Smooth muscle cell (in vitro differentiated cells): Measurements from ENCODE around the gene FSTL4. TPM values are rescaled to one million over a fixed set of nuclear protein-coding genes. Genes with fewer than 3 reads are reported as not detected.

Experiments
- DNase-seq: peaks from one replicate; lab custom pipeline; 2025; ENCODE audit not compliant: unreplicated experiment; lab: John Stamatoyannopoulos, UW
- H2AFZ ChIP-seq: fragments of 200-600 bp; sonication (generic); 2 replicates; pipeline ENCODE4 v1.6.0; 2016; ENCODE audit warnings: antibody characterized with exemption, low read depth, mild to moderate bottlenecking
- H3F3A ChIP-seq: fragments of 200-600 bp; sonication (generic); 2 replicates; pipeline ENCODE4 v1.6.0; 2017; ENCODE audit warnings: antibody characterized with exemption, low read depth
- H3K27ac ChIP-seq: fragments of 200-600 bp; sonication (generic); 2 replicates; pipeline ENCODE4 v1.5.1; 2016; ENCODE audit warnings: low read depth, mild to moderate bottlenecking
- H3K27me3 ChIP-seq: fragments of 200-600 bp; sonication (generic); 2 replicates; pipeline ENCODE4 v1.6.1; 2016; ENCODE audit warnings: low read depth, mild to moderate bottlenecking
- H3K36me3 ChIP-seq: fragments of 200-600 bp; sonication (generic); 2 replicates; pipeline ENCODE4 v1.5.1; 2016; ENCODE audit warnings: low read depth
- H3K4me1 ChIP-seq: fragments of 200-600 bp; sonication (generic); 2 replicates; pipeline ENCODE4 v1.5.1; 2016; ENCODE audit warnings: low read depth
- H3K4me2 ChIP-seq: fragments of 200-600 bp; sonication (generic); 2 replicates; pipeline ENCODE4 v1.6.0; 2016; ENCODE audit warnings: mild to moderate bottlenecking
- H3K4me3 ChIP-seq: fragments of 200-600 bp; sonication (generic); 2 replicates; pipeline ENCODE4 v1.5.1; 2016; ENCODE audit warnings: mild to moderate bottlenecking
- H3K79me2 ChIP-seq: fragments of 200-600 bp; sonication (generic); 2 replicates; pipeline ENCODE4 v1.6.0; 2016; ENCODE audit warnings: low read depth, mild to moderate bottlenecking
- H3K9ac ChIP-seq: fragments of 200-600 bp; sonication (generic); 2 replicates; pipeline ENCODE4 v1.6.0; 2016; ENCODE audit warnings: low read depth
- H3K9me3 ChIP-seq: fragments of 200-600 bp; sonication (generic); replicated peaks from 2 replicates; pipeline ENCODE4 v1.5.1; 2016; ENCODE audit warnings: low read depth
- H4K20me1 ChIP-seq: fragments of 200-600 bp; sonication (generic); 2 replicates; pipeline ENCODE4 v1.6.0; 2016; ENCODE audit warnings: low read depth
- WGBS: methylation state at CpG from one replicate; pipeline ENCODE4 v1.1.7; 2016; ENCODE audit warnings: low lambda C conversion rate; 5-methylcytosine and 5-hydroxymethylcytosine counted together
- polyA plus RNA-seq: library from polyadenylated mRNA; unstranded; fragments of >200 nt; fragmentation: Nextera tagmentation; extraction: Ambion mirVana; gene quantifications from 2 replicates; pipeline ENCODE4 v1.2.1, GENCODE V29; 2016
- total RNA-seq: library from RNA; depleted of rRNA; stranded (reverse); fragments of >200 nt; gene quantifications from 2 replicates; pipeline ENCODE4 v1.2.3, GENCODE V29; 2014
- TF ChIP-seq, protein P1 (sequence below): fragments of 200-600 bp; sonication (generic); IDR thresholded peaks from 2 replicates; pipeline ENCODE4 v1.5.1; 2017; ENCODE audit warnings: borderline replicate concordance, mild to moderate bottlenecking, antibody characterized with exemption; ENCODE audit not compliant: insufficient read depth, poor library complexity, severe bottlenecking

FSTL4 gene
- total and polyA plus RNA-seq, 2 experiments from 2014 or later: 0.49 TPM; not detected in 1

DNA sequence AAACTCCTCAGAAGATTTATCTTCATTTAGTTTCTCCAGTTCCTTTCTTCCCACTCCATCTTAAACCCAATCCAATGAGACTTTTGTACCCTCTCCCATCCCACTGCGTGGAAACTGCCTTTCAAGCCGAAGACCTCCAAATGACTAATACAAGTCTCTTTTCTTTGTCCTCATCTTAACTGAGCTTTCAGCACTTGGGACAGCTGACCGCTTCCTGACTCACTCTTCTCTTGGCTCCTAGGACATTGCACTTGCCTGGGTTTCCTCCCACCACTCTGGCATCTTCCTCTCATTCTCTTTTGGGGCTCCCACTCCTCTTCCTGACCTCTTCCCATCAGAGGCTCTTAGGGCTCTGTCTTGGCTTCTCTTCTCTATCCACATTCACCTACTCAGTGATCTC, 316.8 kb downstream of the FSTL4 start:
- Histone ChIP-seq H3F3A (no peaks in the 10 kb centered on the region), H3K27ac (no peak overlapping the region), H3K79me2 (no peaks in the 10 kb centered on the region), H4K20me1 (no peaks in the 10 kb centered on the region), H3K4me2 (no peak overlapping the region), H3K36me3 (no peaks in the 10 kb centered on the region), H2AFZ (no peak overlapping the region), H3K9me3 (no peaks in the 10 kb centered on the region), H3K4me1 (no peaks in the 10 kb centered on the region), H3K27me3 (no peaks in the 10 kb centered on the region), H3K9ac (no peak overlapping the region), H3K4me3 (no peak overlapping the region)
- 85% methylated on average over 3 of the region's 3 CpGs for WGBS
- DNase-seq: no peak
- TF ChIP-seq, protein P1, sequence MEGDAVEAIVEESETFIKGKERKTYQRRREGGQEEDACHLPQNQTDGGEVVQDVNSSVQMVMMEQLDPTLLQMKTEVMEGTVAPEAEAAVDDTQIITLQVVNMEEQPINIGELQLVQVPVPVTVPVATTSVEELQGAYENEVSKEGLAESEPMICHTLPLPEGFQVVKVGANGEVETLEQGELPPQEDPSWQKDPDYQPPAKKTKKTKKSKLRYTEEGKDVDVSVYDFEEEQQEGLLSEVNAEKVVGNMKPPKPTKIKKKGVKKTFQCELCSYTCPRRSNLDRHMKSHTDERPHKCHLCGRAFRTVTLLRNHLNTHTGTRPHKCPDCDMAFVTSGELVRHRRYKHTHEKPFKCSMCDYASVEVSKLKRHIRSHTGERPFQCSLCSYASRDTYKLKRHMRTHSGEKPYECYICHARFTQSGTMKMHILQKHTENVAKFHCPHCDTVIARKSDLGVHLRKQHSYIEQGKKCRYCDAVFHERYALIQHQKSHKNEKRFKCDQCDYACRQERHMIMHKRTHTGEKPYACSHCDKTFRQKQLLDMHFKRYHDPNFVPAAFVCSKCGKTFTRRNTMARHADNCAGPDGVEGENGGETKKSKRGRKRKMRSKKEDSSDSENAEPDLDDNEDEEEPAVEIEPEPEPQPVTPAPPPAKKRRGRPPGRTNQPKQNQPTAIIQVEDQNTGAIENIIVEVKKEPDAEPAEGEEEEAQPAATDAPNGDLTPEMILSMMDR: no peak

DNA sequence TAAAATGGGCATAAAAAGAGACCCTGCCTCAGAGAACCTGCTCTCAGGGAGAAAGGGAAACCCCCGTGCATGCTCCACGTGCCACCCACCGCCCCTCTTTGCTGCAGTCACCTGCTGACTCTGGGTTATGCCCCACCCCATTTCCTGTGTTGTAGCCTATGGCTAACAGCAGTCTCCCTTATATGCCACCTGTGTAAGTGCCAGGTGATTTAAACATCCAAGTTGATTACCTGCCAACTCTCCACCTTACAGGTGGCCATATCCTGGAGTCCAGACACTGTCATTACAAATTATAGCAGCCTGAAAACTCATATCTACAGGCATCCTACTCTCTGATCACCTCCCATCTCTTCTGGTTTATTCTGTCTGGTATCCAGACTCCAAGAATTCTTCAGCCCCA, 318.0 kb downstream of the FSTL4 start:
- TF ChIP-seq, protein P1: no peak
- H3K27me3 ChIP-seq: no peaks in the 10 kb centered on the region
- H3K4me1 ChIP-seq: no peaks in the 10 kb centered on the region
- no peaks in the 10 kb centered on the region for H3F3A ChIP-seq
- no peak overlapping the region for H3K27ac ChIP-seq
- H2AFZ ChIP-seq: no peak overlapping the region
- H3K4me2 ChIP-seq: no peak overlapping the region
- H3K79me2 ChIP-seq: no peaks in the 10 kb centered on the region
- H3K36me3 ChIP-seq: no peaks in the 10 kb centered on the region
- H3K9ac ChIP-seq: no peak overlapping the region
- 56% methylated on average over 3 of the region's 3 CpGs for WGBS
- DNase-seq: no peak
- H3K4me3 ChIP-seq: no peak overlapping the region
- no peaks in the 10 kb centered on the region for H3K9me3 ChIP-seq
- H4K20me1 ChIP-seq: no peaks in the 10 kb centered on the region

DNA sequence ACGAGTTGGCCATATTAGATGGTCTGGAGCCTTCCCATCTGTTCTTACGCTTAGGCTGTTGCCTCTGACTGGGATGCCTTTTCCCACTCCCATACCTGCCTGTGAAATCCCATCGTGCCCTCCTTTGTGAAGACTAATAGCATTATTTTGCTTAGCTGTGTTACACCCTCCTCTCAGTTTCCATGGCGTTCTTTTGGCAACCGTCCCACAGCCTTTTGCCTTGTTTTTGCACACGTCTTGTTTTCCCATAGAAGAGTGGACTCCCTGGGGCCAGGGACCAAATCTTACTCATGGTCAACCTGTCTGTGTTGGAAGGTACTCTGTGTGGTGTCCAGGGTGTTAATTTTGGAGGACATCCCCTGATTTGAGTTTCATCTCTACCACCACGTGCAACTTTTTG, 318.4 kb downstream of the FSTL4 start:
- no peak overlapping the region for H2AFZ ChIP-seq
- no peak overlapping the region for H3K4me3 ChIP-seq
- no peaks in the 10 kb centered on the region for H3K27me3 ChIP-seq
- H3K4me1 ChIP-seq: no peaks in the 10 kb centered on the region
- no peaks in the 10 kb centered on the region for H4K20me1 ChIP-seq
- no peaks in the 10 kb centered on the region for H3K9me3 ChIP-seq
- no peak overlapping the region for H3K27ac ChIP-seq
- no peak for DNase-seq
- no peaks in the 10 kb centered on the region for H3K79me2 ChIP-seq
- TF ChIP-seq, protein P1: no peak
- no peaks in the 10 kb centered on the region for H3F3A ChIP-seq
- no peak overlapping the region for H3K4me2 ChIP-seq
- no peak overlapping the region for H3K9ac ChIP-seq
- WGBS: 91% methylated on average over 7 of the region's 7 CpGs
- no peaks in the 10 kb centered on the region for H3K36me3 ChIP-seq

DNA sequence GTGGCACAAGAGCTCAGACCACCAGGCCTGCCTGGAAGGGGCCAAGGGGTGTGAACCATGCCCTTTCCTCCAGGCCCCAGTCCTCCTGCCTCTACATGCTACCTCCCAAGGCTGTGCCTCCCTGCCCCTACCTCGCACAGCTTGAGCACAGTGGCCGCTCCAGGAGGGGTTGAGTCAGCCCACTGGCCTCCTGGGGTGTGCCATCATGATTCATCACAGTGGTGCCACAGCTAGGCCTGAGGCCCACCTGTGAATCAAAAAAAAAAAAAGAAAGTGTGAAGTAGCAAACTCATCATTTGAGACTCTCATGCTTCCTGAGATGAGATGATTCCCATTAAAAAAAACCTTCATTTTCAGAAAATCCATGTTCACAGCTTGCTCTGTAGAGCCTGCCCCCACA, 320.0 kb downstream of the FSTL4 start:
- no peaks in the 10 kb centered on the region for H3F3A ChIP-seq
- WGBS: 30% methylated on average over 2 of the region's 2 CpGs
- TF ChIP-seq, protein P1: no peak

More for the DNA sequence above, 320.0 kb downstream of the FSTL4 start:
- no peaks in the 10 kb centered on the region for H3K79me2 ChIP-seq
- H3K4me1 ChIP-seq: no peaks in the 10 kb centered on the region
- no peak overlapping the region for H3K4me2 ChIP-seq
- DNase-seq: no peak
- H3K36me3 ChIP-seq: no peaks in the 10 kb centered on the region
- no peaks in the 10 kb centered on the region for H3K9me3 ChIP-seq
- H4K20me1 ChIP-seq: no peaks in the 10 kb centered on the region
- no peak overlapping the region for H3K27ac ChIP-seq
- H3K27me3 ChIP-seq: no peaks in the 10 kb centered on the region
- H3K9ac ChIP-seq: no peak overlapping the region
- no peak overlapping the region for H3K4me3 ChIP-seq
- no peak overlapping the region for H2AFZ ChIP-seq
